Neural cell (in vitro differentiated cells): ENCODE data around the gene S100P. TPM values are rescaled to one million over a fixed set of nuclear protein-coding genes. Genes with fewer than 3 reads are reported as not detected.

Experiments used
- H2AFZ ChIP-seq: fragments of 200-600, 300-800 bp; sonication (generic), shearing (Covaris generic); 2 replicates; pipeline ENCODE4 v1.6.0; 2014; ENCODE audit warnings: low read depth, mild to moderate bottlenecking, antibody characterized with exemption, low read length, moderate library complexity
- H3F3A ChIP-seq: fragments of 200-600 bp; shearing (Covaris generic); 2 replicates; pipeline ENCODE4 v1.6.1; 2016; ENCODE audit warnings: mild to moderate bottlenecking, moderate library complexity, mixed read lengths, antibody characterized with exemption, low read length; ENCODE audit not compliant: insufficient read depth, poor library complexity, severe bottlenecking
- H3K27ac ChIP-seq: fragments of 200-600, 300-800 bp; sonication (generic), shearing (Covaris generic); 2 replicates; pipeline ENCODE4 v1.5.1; 2014; ENCODE audit warnings: mild to moderate bottlenecking, low read length, moderate library complexity
- H3K27me3 ChIP-seq: fragments of 300-800, 200-600 bp; sonication (generic), shearing (Covaris generic); 2 replicates; pipeline ENCODE4 v1.6.0; 2014; ENCODE audit warnings: mild to moderate bottlenecking, low read depth, low read length, moderate library complexity; ENCODE audit not compliant: insufficient read depth
- H3K36me3 ChIP-seq: fragments of 300-800, 200-600 bp; sonication (generic), shearing (Covaris generic); 2 replicates; pipeline ENCODE4 v1.5.1; 2014; ENCODE audit warnings: mild to moderate bottlenecking, antibody characterized with exemption, low read length, moderate library complexity; ENCODE audit not compliant: insufficient read depth
- H3K4me2 ChIP-seq: fragments of 300-800, 200-600 bp; sonication (generic), shearing (Covaris generic); 2 replicates; pipeline ENCODE4 v1.6.0; 2014; ENCODE audit warnings: mild to moderate bottlenecking, low read length
- H3K4me3 ChIP-seq: fragments of 300-800, 200-600 bp; sonication (generic), shearing (Covaris generic); 2 replicates; pipeline ENCODE4 v1.5.1; 2014; ENCODE audit warnings: mild to moderate bottlenecking, low read length, moderate library complexity
- H3K79me2 ChIP-seq: fragments of 200-600 bp; shearing (Covaris generic); replicated peaks from 2 replicates; pipeline ENCODE4 v1.6.0; 2014; ENCODE audit warnings: mild to moderate bottlenecking, low read length, moderate library complexity; ENCODE audit not compliant: insufficient read depth
- H3K9ac ChIP-seq: fragments of 300-800, 200-600 bp; sonication (generic), shearing (Covaris generic); 2 replicates; pipeline ENCODE4 v1.6.1; 2016; ENCODE audit warnings: mild to moderate bottlenecking, low read length, mixed read lengths
- H3K9me2 ChIP-seq: fragments of 200-600 bp; shearing (Covaris generic); 2 replicates; pipeline ENCODE4 v1.6.1; 2016; ENCODE audit warnings: mild to moderate bottlenecking, low read length, mixed read lengths; ENCODE audit not compliant: insufficient read depth
- H3K9me3 ChIP-seq: fragments of 200-600, 300-800 bp; sonication (generic), shearing (Covaris generic); 2 replicates; pipeline ENCODE4 v1.6.1; 2016; ENCODE audit warnings: mild to moderate bottlenecking, mixed run types, low read length, moderate library complexity, mixed read lengths
- H4K20me1 ChIP-seq: fragments of 200-600 bp; shearing (Covaris generic); 2 replicates; pipeline ENCODE4 v1.6.1; 2016; ENCODE audit warnings: mild to moderate bottlenecking, mixed run types; ENCODE audit not compliant: insufficient read depth
- EP300 ChIP-seq: fragments of 450-650 bp; conservative IDR thresholded peaks from 2 replicates; pipeline ENCODE4 v1.6.1; 2014; ENCODE audit warnings: antibody characterized with exemption, mild to moderate bottlenecking, moderate library complexity; ENCODE audit not compliant: poor library complexity, severe bottlenecking
- EZH2 ChIP-seq: fragments of 200-600, 300-800 bp; shearing (Covaris generic), sonication (generic); IDR thresholded peaks from 2 replicates; pipeline ENCODE4 v1.6.1; 2014; ENCODE audit warnings: antibody characterized with exemption, low read length, borderline replicate concordance, mild to moderate bottlenecking; ENCODE audit not compliant: insufficient read depth, poor library complexity, severe bottlenecking
- MXI1 ChIP-seq: fragments of 450-650 bp; conservative IDR thresholded peaks from 2 replicates; pipeline ENCODE4 v1.6.1; 2014; ENCODE audit warnings: antibody characterized with exemption, mild to moderate bottlenecking; ENCODE audit not compliant: poor library complexity, severe bottlenecking
- POLR2AphosphoS5 ChIP-seq: IDR thresholded peaks from 2 replicates; pipeline ENCODE4 v1.6.1; 2012
- RAD21 ChIP-seq: fragments of 450-650 bp; conservative IDR thresholded peaks from 2 replicates; pipeline ENCODE4 v1.6.1; 2014; ENCODE audit warnings: antibody characterized with exemption, mild to moderate bottlenecking, moderate library complexity
- SMC3 ChIP-seq: fragments of 450-650 bp; conservative IDR thresholded peaks from 2 replicates; pipeline ENCODE4 v1.6.1; 2014; ENCODE audit warnings: antibody characterized with exemption, mild to moderate bottlenecking, moderate library complexity; ENCODE audit not compliant: poor library complexity
- TAF1 ChIP-seq: IDR thresholded peaks from 2 replicates; pipeline ENCODE4 v1.6.1; 2012; ENCODE audit warnings: low read depth
- polyA plus RNA-seq: library from polyadenylated mRNA; depleted of rRNA; stranded (reverse); fragments of >200 nt; gene quantifications from 2 replicates; pipeline ENCODE4 v1.2.3, GENCODE V29; 2014
- TF ChIP-seq, protein P1 (sequence below): fragments of 450-650 bp; IDR thresholded peaks from 2 replicates; pipeline ENCODE4 v1.5.1; 2014; ENCODE audit warnings: antibody characterized with exemption, mild to moderate bottlenecking, moderate library complexity; ENCODE audit not compliant: poor library complexity, severe bottlenecking
- TF ChIP-seq, protein P2 (sequence below): IDR thresholded peaks from 2 replicates; pipeline ENCODE4 v1.6.1; 2012; ENCODE audit warnings: borderline replicate concordance

S100P gene
- polyA plus RNA-seq, 1 donor from 2014 or later, result not detected

DNA sequence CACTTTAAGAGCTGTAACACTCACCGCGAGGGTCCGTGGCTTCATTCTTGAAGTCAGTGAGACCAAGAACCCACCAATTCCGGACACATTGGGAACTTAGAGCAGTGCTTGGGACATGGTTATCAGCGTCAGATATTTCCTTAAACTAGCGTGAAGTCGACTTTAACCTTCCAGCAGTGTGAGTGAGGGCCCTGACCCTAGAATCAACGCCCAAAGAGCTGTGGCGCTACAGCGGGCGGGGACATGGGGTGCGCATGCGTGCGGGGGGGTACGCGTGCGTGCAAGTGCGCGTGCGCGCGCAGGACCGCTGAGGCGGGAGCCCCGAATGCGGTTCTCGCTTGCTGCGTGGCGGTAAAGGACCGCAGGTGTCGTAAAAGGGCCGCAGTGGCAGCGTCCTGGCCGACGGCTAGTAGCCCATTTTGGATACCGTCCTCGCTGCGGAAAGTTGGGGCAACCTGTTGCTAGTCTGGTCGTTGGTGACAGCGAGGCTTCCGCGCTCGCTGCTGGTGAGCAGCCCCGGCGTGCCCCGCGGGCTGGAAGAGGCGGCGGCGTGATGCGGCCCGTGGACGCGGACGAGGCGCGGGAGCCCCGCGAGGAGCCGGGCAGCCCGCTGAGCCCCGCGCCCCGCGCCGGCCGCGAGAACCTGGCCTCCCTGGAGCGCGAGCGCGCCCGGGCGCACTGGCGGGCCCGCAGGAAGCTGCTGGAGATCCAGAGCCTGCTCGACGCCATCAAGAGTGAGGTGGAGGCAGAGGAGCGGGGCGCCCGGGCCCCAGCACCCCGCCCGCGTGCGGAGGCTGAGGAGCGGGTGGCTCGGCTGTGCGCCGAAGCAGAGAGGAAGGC lies 19.8 kb upstream of the S100P start:
- Histone ChIP-seq H2AFZ (peak overlapping the region; percentile 65), H3K79me2 (peaks cover 8% of the 10 kb centered on the region), H3K4me2 (peak overlapping the region; percentile 92), H3K9me3 (no peaks in the 10 kb centered on the region), H3K4me3 (peak overlapping the region; percentile 91), H3K27me3 (no peaks in the 10 kb centered on the region), H3K27ac (peak overlapping the region; percentile 79), H3K9ac (peak overlapping the region; percentile 59), H3F3A (no peaks in the 10 kb centered on the region), H3K9me2 (no peaks in the 10 kb centered on the region), H3K36me3 (no peaks in the 10 kb centered on the region), H4K20me1 (no peaks in the 10 kb centered on the region)
- TF ChIP-seq SMC3, result no peak
- peak; percentile 98 for TF ChIP-seq MXI1
- TF ChIP-seq EZH2, result no peak
- TF ChIP-seq RAD21, result peak; percentile 20
- no peak for TF ChIP-seq EP300
- peak; percentile 79 for TF ChIP-seq POLR2AphosphoS5

DNA sequence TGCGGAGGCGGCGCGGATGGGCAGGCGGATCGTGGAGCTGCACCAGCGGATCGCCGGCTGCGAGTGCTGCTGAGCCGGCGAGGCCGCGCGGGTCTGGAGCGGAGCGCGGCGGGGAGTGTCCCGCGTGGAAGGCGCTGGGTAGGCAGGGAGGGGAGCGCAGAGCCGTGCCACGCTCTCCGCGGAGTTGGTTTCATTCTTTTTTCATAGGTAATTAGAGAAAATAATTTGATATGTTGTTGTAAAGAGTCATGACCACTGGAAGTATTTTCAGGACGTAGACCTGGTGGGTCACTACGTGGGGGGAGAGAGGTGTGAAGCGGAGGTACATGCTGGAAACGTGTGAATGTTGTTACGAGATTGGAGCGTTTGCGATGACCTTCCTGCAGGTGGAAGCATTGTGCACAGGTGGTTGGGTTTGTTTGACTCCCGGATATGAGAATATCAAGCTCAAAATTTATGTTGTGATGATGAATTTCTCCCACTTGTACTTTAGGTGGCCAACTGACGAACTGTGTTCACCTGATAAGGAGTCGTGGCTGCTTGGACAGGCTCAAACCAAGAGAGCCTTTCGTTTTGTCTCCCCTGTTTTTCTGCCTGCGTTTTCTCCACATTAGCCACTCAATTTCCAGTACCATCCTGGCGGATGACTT lies 19.1 kb upstream of the S100P start:
- Histone ChIP-seq H3F3A (no peaks in the 10 kb centered on the region), H3K9ac (peak overlapping the region; percentile 59), H4K20me1 (no peaks in the 10 kb centered on the region), H3K9me3 (no peaks in the 10 kb centered on the region), H2AFZ (no peak overlapping the region), H3K79me2 (peaks cover 8% of the 10 kb centered on the region), H3K36me3 (no peaks in the 10 kb centered on the region), H3K27ac (peak overlapping the region; percentile 45), H3K27me3 (no peaks in the 10 kb centered on the region), H3K4me3 (peak overlapping the region; percentile 91), H3K4me2 (peak overlapping the region; percentile 92), H3K9me2 (no peaks in the 10 kb centered on the region)
- peak; percentile 67 for TF ChIP-seq RAD21
- no peak for TF ChIP-seq EZH2
- TF ChIP-seq, protein P1, sequence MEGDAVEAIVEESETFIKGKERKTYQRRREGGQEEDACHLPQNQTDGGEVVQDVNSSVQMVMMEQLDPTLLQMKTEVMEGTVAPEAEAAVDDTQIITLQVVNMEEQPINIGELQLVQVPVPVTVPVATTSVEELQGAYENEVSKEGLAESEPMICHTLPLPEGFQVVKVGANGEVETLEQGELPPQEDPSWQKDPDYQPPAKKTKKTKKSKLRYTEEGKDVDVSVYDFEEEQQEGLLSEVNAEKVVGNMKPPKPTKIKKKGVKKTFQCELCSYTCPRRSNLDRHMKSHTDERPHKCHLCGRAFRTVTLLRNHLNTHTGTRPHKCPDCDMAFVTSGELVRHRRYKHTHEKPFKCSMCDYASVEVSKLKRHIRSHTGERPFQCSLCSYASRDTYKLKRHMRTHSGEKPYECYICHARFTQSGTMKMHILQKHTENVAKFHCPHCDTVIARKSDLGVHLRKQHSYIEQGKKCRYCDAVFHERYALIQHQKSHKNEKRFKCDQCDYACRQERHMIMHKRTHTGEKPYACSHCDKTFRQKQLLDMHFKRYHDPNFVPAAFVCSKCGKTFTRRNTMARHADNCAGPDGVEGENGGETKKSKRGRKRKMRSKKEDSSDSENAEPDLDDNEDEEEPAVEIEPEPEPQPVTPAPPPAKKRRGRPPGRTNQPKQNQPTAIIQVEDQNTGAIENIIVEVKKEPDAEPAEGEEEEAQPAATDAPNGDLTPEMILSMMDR, result peak; percentile 74
- TF ChIP-seq SMC3, result peak; percentile 65

DNA sequence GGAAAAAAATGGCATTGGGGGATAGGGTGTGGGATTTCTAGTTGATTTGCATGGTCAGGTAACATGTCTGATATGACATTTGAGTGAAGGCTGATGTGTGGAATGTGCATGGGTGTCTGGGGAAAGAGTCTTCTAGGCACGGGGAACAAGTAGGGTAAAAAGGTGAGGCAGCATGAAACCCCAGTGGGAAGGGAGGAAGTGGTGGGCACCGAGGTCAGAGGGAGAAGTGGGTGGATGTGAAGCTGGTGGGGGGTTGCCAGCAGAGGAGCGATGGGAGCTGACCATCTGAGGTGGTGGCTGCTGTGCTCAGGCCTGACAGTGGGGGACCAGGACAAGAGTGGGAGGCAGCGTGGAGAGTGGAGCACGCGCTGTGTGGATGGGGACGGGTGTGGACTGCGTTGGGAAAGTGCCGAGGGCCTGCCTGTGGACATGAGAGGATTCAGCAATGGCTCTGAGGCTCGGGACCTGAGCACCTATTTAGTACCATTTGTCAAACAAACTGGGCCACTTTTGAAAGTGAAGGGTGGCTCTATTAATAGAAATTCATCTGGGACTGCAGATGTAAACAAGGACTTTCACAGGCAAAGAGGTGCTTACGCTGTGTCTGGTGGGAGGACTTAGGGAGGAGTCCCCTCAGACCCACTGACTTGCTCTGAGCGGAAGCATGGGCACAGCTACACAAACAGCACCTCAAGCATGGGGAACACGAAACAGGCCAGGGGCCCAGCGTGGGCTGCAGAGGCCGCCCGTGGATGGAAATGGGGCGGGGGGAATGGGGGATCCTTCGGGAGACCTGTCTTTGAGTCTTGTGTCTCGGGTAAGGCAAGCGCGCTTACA lies 16.7 kb upstream of the S100P start:
- TF ChIP-seq SMC3 (no peak), EP300 (no peak), RAD21 (no peak), POLR2AphosphoS5 (no peak), TAF1 (no peak), MXI1 (no peak)
- TF ChIP-seq, protein P1, result no peak
- TF ChIP-seq, protein P2, sequence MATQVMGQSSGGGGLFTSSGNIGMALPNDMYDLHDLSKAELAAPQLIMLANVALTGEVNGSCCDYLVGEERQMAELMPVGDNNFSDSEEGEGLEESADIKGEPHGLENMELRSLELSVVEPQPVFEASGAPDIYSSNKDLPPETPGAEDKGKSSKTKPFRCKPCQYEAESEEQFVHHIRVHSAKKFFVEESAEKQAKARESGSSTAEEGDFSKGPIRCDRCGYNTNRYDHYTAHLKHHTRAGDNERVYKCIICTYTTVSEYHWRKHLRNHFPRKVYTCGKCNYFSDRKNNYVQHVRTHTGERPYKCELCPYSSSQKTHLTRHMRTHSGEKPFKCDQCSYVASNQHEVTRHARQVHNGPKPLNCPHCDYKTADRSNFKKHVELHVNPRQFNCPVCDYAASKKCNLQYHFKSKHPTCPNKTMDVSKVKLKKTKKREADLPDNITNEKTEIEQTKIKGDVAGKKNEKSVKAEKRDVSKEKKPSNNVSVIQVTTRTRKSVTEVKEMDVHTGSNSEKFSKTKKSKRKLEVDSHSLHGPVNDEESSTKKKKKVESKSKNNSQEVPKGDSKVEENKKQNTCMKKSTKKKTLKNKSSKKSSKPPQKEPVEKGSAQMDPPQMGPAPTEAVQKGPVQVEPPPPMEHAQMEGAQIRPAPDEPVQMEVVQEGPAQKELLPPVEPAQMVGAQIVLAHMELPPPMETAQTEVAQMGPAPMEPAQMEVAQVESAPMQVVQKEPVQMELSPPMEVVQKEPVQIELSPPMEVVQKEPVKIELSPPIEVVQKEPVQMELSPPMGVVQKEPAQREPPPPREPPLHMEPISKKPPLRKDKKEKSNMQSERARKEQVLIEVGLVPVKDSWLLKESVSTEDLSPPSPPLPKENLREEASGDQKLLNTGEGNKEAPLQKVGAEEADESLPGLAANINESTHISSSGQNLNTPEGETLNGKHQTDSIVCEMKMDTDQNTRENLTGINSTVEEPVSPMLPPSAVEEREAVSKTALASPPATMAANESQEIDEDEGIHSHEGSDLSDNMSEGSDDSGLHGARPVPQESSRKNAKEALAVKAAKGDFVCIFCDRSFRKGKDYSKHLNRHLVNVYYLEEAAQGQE, result no peak
- no peak overlapping the region for H3K9ac ChIP-seq
- no peaks in the 10 kb centered on the region for H3K9me2 ChIP-seq
- no peaks in the 10 kb centered on the region for H4K20me1 ChIP-seq
- H3K36me3 ChIP-seq, result no peaks in the 10 kb centered on the region
- no peaks in the 10 kb centered on the region for H3F3A ChIP-seq
- no peak overlapping the region for H2AFZ ChIP-seq
- peaks cover 8% of the 10 kb centered on the region for H3K79me2 ChIP-seq
- no peak overlapping the region for H3K4me2 ChIP-seq
- no peak overlapping the region for H3K27ac ChIP-seq
- H3K9me3 ChIP-seq, result no peaks in the 10 kb centered on the region
- peak overlapping the region; percentile 91 for H3K4me3 ChIP-seq
- H3K27me3 ChIP-seq, result no peaks in the 10 kb centered on the region
